Right lung (tissue), 5 donors: ENCODE data around the gene CUL4A. TPM values are rescaled to one million over a fixed set of nuclear protein-coding genes. Genes with fewer than 3 reads are reported as not detected.

ENCODE experiments used
- DNase-seq, 2 donors: peaks; one replicate each; pipeline ENCODE4 v3.0.0-alpha.2; 2013
- polyA plus RNA-seq, 5 donors: library from polyadenylated mRNA; unstranded; fragments of 120-200 nt; gene quantifications; one replicate each; pipeline versions ENCODE4 v1.2.1 to v1.2.3, GENCODE V29; 2013; ENCODE audit warnings: inconsistent platforms in 1 of 5, low replicate concordance in 1 of 5; ENCODE audit not compliant: insufficient read length in 5 of 5, insufficient read depth in 1 of 5

Gene CUL4A
- polyA plus RNA-seq, 5 donors, result 72.9 to 92.7 (median 85.5) TPM

- no peak for DNase-seq
These were observed 3.9 kb upstream of the CUL4A start for GRCh38 chr13:113205428-113205931.

- DNase-seq, result no peak
These were observed 2.0 kb upstream of the CUL4A start for GRCh38 chr13:113207460-113207859.

GRCh38 chr13:113207890-113208420 is 1.5 kb upstream of the CUL4A start:
- no peak for DNase-seq

- DNase-seq, result peak; percentile 89 to 92
These were observed 735 bp upstream of the CUL4A start, which contains the start of gene PCID2 for GRCh38 chr13:113208421-113209335. Gene PCID2, minus strand, starts transcription at chr13:113208669. Its CDS starts 35 bp downstream, at chr13:113208634.

DNA sequence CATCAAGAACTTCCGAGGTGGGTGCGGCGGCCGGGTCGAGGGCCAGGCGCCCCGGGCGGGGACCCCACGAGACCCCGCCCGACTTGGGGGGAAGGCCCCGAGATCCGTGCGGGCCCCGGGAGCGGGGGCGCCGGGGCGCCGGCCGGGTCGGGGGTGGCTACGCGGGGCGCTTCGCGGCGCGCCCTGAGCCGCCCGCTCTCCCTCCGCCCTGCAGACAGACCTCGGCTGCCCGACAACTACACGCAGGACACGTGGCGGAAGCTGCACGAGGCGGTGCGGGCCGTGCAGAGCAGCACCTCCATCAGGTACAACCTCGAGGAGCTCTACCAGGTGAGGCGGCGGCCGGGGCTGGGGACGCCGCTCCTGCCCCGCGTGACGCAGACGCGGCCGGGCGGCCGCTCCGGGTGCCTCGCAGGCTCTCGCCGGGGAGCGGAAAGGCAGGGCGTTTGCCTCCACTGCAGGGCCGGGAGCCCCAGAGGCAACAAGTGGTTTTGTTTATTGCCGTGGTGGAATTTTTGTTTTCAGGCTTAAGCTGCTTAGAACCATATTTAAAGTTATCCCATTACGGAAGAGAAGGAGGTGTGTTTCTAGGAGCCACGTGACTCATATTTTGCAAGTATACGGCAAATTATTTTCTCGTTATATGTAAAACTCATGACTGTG is 477 bp downstream of the CUL4A start:
- peak; percentile 39 to 41 for DNase-seq

DNA sequence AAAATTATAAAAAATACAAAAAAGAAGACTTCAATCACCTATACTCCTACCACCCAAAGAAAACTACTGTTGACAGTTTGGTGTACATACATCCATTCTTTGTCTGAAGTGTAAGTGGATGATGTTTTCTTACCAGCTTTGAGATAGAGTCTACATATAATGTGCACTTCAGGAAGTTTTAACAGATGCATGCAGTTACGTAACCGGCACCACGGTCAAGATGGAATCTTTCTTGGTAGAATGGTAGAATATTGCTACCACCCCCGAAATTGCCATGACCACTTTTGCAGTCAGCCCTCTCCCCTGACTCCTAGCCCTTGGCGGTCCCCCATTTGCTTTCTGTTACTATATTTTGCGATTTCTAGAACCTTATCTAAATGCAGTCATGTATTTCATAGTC is 1.4 kb downstream of the CUL4A start:
- DNase-seq, result no peak

DNA sequence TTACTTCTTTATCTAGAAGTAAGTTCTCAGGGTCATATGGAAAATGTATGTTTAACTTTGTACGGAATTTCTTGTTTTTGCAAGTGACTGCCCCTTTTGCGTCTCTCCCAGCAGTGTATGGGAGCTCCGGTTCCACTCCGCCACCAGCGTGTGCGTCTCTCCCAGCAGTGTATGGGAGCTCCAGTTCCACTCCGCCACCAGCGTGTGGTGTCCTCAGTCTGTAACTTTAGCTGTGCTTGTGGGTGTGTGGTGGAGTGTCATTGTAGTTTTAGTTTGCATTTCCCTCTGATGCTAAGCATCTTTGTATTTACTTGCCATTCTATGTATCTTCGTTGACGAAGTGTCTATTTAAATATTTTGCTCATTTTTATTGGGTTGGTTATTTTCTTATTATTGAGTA is 2.4 kb downstream of the CUL4A start:
- DNase-seq, result no peak

GRCh38 chr13:113216254-113217048 is 7.0 kb downstream of the CUL4A start:
- DNase-seq, result peak; percentile 61 to 69

- DNase-seq, result no peak
These were observed 9.2 kb downstream of the CUL4A start for GRCh38 chr13:113218586-113218985.

- DNase-seq, result no peak
These were observed 10.0 kb downstream of the CUL4A start for GRCh38 chr13:113219256-113219940.

DNA sequence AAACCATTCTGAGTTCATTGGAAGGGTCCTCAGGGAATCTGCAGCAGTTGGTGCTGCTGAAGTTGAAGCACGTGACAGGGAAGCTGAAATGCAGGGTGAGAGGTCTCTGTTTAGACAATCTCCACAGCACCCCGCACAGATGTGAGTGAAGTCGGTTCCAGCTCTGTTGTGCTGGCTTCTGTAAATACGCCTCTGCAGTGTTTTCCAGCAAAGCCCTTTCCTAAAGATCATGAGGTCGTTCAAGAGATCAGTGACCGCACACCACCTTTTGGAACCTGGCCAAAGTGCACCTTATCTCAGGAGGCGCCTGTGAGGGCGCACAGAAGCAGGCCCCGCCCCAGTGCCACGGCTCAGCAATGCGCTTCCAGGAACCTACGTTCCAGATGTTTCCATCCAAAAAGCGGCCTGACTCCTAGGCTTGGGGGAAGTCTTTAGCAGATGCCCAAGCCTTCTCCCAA is 10.8 kb downstream of the CUL4A start:
- no peak for DNase-seq

DNA sequence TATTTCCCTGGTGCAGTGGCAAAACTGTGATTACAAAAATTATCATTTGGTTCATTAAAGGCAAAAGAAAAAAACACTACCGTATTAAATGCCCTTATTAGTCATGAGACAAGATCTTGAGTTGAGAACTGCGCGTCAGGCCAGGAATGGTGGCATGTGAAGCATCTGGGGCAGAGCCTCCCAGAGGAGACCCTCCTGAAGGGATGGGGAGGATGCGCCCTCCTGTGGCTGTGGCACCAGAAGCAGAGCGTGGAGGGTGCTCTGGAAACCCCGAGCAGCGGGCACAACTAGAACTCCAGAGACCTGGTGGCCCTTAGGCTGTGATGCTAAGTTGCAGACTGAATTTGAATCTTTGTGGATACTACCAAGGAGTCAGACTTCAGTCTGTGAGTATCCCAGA is 11.5 kb downstream of the CUL4A start:
- DNase-seq, result no peak

GRCh38 chr13:113223070-113223469 is 13.7 kb downstream of the CUL4A start:
- DNase-seq, result no peak

GRCh38 chr13:113224486-113224885 is 15.1 kb downstream of the CUL4A start:
- DNase-seq, result no peak

DNA sequence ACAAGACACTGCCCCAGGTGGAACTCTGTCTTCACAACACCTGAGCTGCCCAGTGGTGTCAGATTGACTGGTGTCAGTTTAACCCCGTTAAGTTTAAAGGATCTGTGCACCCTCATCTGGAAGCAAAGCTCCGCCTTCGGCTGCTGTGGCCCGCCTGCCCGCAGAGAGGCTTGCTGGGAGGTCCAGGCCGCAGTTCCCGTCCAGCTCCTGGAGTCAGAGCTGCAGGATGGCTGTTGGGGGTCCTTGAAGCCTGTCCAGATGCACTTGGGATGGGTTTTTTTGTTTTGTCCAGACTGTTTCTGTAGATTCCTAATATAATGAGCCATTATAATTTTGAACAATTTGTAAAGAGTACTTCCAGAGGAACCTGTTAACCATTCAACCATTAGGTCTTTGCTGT is 16.1 kb downstream of the CUL4A start:
- no peak for DNase-seq

GRCh38 chr13:113226873-113227450 is 17.5 kb downstream of the CUL4A start:
- peak; percentile 62 to 64 for DNase-seq

GRCh38 chr13:113229161-113229560 is 19.7 kb downstream of the CUL4A start:
- peak; percentile 80 to 81 for DNase-seq

GRCh38 chr13:113229791-113230190 is 20.4 kb downstream of the CUL4A start:
- no peak for DNase-seq

DNA sequence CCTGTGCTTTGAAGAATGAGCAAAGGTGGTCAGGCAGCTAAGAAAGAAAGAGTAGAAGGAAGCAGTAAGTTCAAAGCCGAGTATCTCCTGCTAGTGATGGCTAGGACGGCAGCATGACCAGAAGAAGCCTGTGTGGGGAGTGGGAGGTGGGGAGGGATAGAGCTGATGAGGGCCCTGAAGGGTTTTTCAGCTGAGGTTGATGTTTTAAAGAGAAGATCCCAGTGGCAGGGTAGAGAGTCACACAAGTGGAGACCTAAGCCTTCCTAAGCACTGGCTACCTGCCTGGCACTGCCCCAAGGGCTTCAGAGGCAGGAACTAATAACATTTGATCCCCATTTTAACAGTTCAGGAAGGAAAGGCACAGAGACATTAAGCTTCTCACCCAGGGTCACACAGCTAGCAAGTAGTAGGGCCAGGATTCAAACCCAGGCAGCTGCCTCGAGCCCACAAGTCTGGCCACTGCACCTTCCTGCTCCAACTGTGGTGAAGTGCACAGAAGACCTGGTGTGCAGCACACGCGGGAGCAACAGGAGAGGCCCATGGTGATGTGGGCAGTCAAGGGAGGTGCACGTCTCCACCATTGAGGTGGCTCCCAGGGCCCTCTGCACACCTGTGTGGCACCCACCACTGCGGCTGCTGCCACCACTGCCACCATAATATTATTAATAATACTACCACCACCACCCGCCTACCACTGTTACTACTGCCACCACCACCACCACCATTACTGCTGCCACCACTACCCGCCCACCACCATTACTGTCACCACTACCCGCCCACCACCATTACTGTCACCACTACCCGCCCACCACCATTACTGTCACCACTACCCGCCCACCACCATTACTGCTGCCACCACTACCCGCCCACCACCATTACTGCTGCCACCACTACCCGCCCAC is 22.1 kb downstream of the CUL4A start:
- no peak for DNase-seq
